Left ventricle myocardium superior (tissue), 1 donor: ENCODE results near the gene WWOX. TPM values are rescaled to one million over a fixed set of nuclear protein-coding genes. Genes with fewer than 3 reads are reported as not detected.

ENCODE experiments used
- ATAC-seq: fragments of 200-7000 bp; cut with Tn5 transposase; one replicate; pipeline ENCODE4 v1.9.1; 2020; ENCODE audit warnings: mild to moderate bottlenecking, moderate library complexity
- DNase-seq: peaks from one replicate; pipeline ENCODE4 v3.0.0-alpha.2; 2020
- intact Hi-C: fragments of 100-400 bp; cut with micrococcal nuclease; formaldehyde crosslinking; loops from one replicate; pipeline ENCODE4 v1.11.0; 2022
- total RNA-seq: library from RNA; stranded (reverse); fragmentation: NEBNext Ultra II Directional; extraction: Animal tissue kit (Norgen Biotek cat#: 25700); gene quantifications from one replicate; pipeline ENCODE4 v1.2.1, GENCODE V29; 2021
- donor health status: DM: no; HTN: yes; CAD: no; lungs with severe emphysema.

WWOX gene
- total RNA-seq, 1 donor from 2014 or later, result 12.8 TPM

- intact Hi-C loops, result loop anchor here (5.0 kb wide), 1 partner anchor 252 kb away; no protein-coding TSS in a partner anchor
- ATAC-seq (peak; percentile 73), DNase-seq (no peak)
These were observed 664.5 kb downstream of the WWOX start for GRCh38 chr16:78763821-78764440.

GRCh38 chr16:78764478-78764877 is 665.0 kb downstream of the WWOX start:
- DNase-seq (no peak), ATAC-seq (no peak)
- intact Hi-C loops, result loop anchor here (5.0 kb wide), 1 partner anchor 252 kb away; no protein-coding TSS in a partner anchor

GRCh38 chr16:78768226-78768625 is 668.8 kb downstream of the WWOX start:
- intact Hi-C loops, result no loop called here
- no peak for ATAC-seq
- DNase-seq, result no peak

- intact Hi-C loops, result no loop called here
- ATAC-seq, result no peak
These were observed 669.3 kb downstream of the WWOX start for GRCh38 chr16:78768718-78769117.

GRCh38 chr16:78770353-78771091 is 671.1 kb downstream of the WWOX start:
- ATAC-seq, result peak; percentile 83
- peak; percentile 86 for DNase-seq
- intact Hi-C loops, result loop anchor here (5.0 kb wide), 1 partner anchor 268 kb away; no protein-coding TSS in a partner anchor

More at GRCh38 chr16:78768718-78769117, 669.3 kb downstream of the WWOX start:
- no peak for DNase-seq

GRCh38 chr16:78773291-78773702 is 673.8 kb downstream of the WWOX start:
- DNase-seq (no peak), ATAC-seq (peak; percentile 68)
- intact Hi-C loops, result loop anchor here (5.0 kb wide), 1 partner anchor 271 kb away; no protein-coding TSS in a partner anchor

GRCh38 chr16:78773706-78774105 is 674.3 kb downstream of the WWOX start:
- intact Hi-C loops, result loop anchor here (5.0 kb wide), 1 partner anchor 271 kb away; no protein-coding TSS in a partner anchor
- ATAC-seq (no peak), DNase-seq (no peak)

GRCh38 chr16:78775161-78775561 is 675.7 kb downstream of the WWOX start:
- no peak for DNase-seq
- no peak for ATAC-seq
- intact Hi-C loops, result no loop called here

GRCh38 chr16:78778101-78779004 is 678.9 kb downstream of the WWOX start:
- DNase-seq, result no peak
- ATAC-seq, result no peak
- intact Hi-C loops, result no loop called here

GRCh38 chr16:78780808-78781207 is 681.4 kb downstream of the WWOX start:
- intact Hi-C loops, result no loop called here
- ATAC-seq (no peak), DNase-seq (no peak)

- no peak for ATAC-seq
These were observed 683.1 kb downstream of the WWOX start for GRCh38 chr16:78782572-78782971.

GRCh38 chr16:78783570-78784079 is 684.2 kb downstream of the WWOX start:
- intact Hi-C loops, result no loop called here
- ATAC-seq (no peak), DNase-seq (no peak)

More at GRCh38 chr16:78782572-78782971, 683.1 kb downstream of the WWOX start:
- no peak for DNase-seq
- intact Hi-C loops, result no loop called here

GRCh38 chr16:78784771-78785170 is 685.3 kb downstream of the WWOX start:
- DNase-seq (no peak), ATAC-seq (no peak)
- intact Hi-C loops, result no loop called here

- intact Hi-C loops, result no loop called here
- ATAC-seq (no peak), DNase-seq (no peak)
These were observed 685.8 kb downstream of the WWOX start for GRCh38 chr16:78785218-78785617.

- no peak for DNase-seq
- intact Hi-C loops, result no loop called here
- no peak for ATAC-seq
These were observed 687.2 kb downstream of the WWOX start for GRCh38 chr16:78786635-78787034.

- no peak for ATAC-seq
- intact Hi-C loops, result no loop called here
These were observed 688.8 kb downstream of the WWOX start for GRCh38 chr16:78788276-78788675.

GRCh38 chr16:78788696-78789095 is 689.2 kb downstream of the WWOX start:
- intact Hi-C loops, result no loop called here

More at GRCh38 chr16:78788276-78788675, 688.8 kb downstream of the WWOX start:
- DNase-seq, result no peak

GRCh38 chr16:78789561-78789960 is 690.1 kb downstream of the WWOX start:
- DNase-seq, result no peak
- intact Hi-C loops, result no loop called here
- no peak for ATAC-seq

More at GRCh38 chr16:78788696-78789095, 689.2 kb downstream of the WWOX start:
- no peak for DNase-seq
- ATAC-seq, result no peak

GRCh38 chr16:78791011-78791410 is 691.6 kb downstream of the WWOX start:
- intact Hi-C loops, result no loop called here
- DNase-seq (no peak), ATAC-seq (no peak)
